GM12892 (cell line): Measurements from ENCODE around the gene RASSF5.

Experiments used
- POLR2A ChIP-seq: IDR thresholded peaks from 2 replicates; pipeline ENCODE4 v1.6.1; 2011; ENCODE audit warnings: low read depth, low read length, control low read depth
- POLR2AphosphoS5 ChIP-seq: IDR thresholded peaks from 2 replicates; pipeline ENCODE4 v1.6.1; 2011; ENCODE audit warnings: low read depth, low read length, control low read depth
- TAF1 ChIP-seq: IDR thresholded peaks from 2 replicates; pipeline ENCODE4 v1.6.1; 2011; ENCODE audit warnings: low read depth, mild to moderate bottlenecking, control low read depth, low read length, borderline replicate concordance

- no peak for TF ChIP-seq POLR2AphosphoS5
- no peak for TF ChIP-seq TAF1
- no peak for TF ChIP-seq POLR2A
These were observed 58.7 kb downstream of the RASSF5 start for GRCh38 chr1:206565995-206566394.
